Keratinocyte (primary cell): ENCODE measurements around the gene CAMKK2.

Source experiments
- EZH2 ChIP-seq: IDR thresholded peaks from one replicate; pipeline ENCODE4 v1.6.1; 2012; ENCODE audit warnings: inconsistent platforms, mild to moderate bottlenecking, low read length, moderate library complexity
- TF ChIP-seq, protein P1 (sequence below), 3 experiments: IDR thresholded peaks in 1 of 3; conservative IDR thresholded peaks in 1 of 3; optimal IDR thresholded peaks in 1 of 3; 2 replicates in 2 of 3; 3 replicates in 1 of 3; pipeline versions ENCODE3 to v1.5.1; 2011; ENCODE audit warnings: low read length in 3 of 3, mild to moderate bottlenecking in 3 of 3, moderate library complexity in 2 of 3, control low read depth in 1 of 3, inconsistent platforms in 1 of 3; ENCODE audit not compliant: insufficient read depth in 2 of 3; ENCODE audit errors: extremely low read depth in 1 of 3

DNA sequence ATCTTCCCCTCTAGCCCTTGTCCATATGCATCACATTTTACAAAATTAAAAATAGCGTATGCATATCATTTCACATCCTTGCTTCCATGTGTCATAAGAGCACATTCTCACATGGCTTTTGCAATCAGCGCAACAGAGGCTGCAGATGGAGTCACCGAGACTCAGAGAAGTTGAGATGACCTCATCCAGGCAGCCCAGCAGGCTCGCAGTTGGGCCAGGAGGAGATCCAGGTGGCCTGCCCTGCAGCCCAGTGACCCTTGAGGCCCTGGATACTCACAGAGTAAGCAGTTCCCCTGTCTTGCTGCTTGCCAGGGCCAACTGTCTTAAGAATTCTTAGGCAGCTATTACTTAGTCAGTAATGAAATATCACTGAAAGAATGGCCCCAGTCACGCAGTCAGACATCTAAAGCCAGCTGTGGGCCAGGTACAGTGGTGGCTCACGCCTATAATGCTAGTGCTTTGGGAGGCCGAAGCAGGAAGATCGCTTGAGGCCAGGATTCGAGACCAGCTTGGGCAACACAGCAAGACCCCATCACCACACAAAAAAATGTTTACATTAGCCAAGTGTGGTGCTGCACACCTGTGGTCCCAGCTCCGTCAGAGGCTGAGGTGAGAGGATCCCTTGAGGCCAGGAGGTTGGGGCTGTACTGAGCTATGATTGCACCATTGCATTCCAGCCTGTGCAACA is 9.1 kb downstream of the CAMKK2 start:
- TF ChIP-seq EZH2, result no peak
- TF ChIP-seq, protein P1, sequence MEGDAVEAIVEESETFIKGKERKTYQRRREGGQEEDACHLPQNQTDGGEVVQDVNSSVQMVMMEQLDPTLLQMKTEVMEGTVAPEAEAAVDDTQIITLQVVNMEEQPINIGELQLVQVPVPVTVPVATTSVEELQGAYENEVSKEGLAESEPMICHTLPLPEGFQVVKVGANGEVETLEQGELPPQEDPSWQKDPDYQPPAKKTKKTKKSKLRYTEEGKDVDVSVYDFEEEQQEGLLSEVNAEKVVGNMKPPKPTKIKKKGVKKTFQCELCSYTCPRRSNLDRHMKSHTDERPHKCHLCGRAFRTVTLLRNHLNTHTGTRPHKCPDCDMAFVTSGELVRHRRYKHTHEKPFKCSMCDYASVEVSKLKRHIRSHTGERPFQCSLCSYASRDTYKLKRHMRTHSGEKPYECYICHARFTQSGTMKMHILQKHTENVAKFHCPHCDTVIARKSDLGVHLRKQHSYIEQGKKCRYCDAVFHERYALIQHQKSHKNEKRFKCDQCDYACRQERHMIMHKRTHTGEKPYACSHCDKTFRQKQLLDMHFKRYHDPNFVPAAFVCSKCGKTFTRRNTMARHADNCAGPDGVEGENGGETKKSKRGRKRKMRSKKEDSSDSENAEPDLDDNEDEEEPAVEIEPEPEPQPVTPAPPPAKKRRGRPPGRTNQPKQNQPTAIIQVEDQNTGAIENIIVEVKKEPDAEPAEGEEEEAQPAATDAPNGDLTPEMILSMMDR (optimal IDR thresholded peaks at IDR 0.05 in 1 of 3, IDR thresholded peaks at IDR 0.05 in 1 of 3, conservative IDR thresholded peaks at IDR 0.05 in 1 of 3; ENCODE audit: extremely low read depth in 1 of 3, insufficient read depth in 2 of 3, low read length in 3 of 3), result no peak
